CD4-positive, alpha-beta T cell (primary cell): Measurements from ENCODE around the gene FNIP2. TPM values are rescaled to one million over a fixed set of nuclear protein-coding genes. Genes with fewer than 3 reads are reported as not detected.
"Not testable (repeated sequence)": the region's sequence is repeated elsewhere in the genome, so short reads cannot be mapped to it uniquely, and the experiment has no call there.

Experiments
- ATAC-seq: fragments of 200-7000 bp; cut with Tn5 transposase; one replicate; pipeline ENCODE4 v1.10.0; 2022; ENCODE audit warnings: mild to moderate bottlenecking; ENCODE audit not compliant: poor library complexity
- CTCF ChIA-PET: fragments of 350-600 bp; sonication (Branson Sonifier 250); formaldehyde crosslinking; loops from one replicate; lab custom pipeline; 2021; ENCODE audit warnings: antibody characterized with exemption, inconsistent platforms; lab: Charles Lee
- POLR2A ChIA-PET: fragments of 350-600 bp; sonication (Branson Sonifier 250); formaldehyde crosslinking; loops from one replicate; lab custom pipeline; 2021; ENCODE audit warnings: antibody characterized with exemption, inconsistent platforms; lab: Charles Lee
- DNase-seq, 14 experiments: peaks; one replicate each; pipeline ENCODE4 v3.0.0-alpha.2; 2013 to 2020; ENCODE audit warnings: mixed read lengths in 2 of 14
- H3K27ac ChIP-seq, 2 donors: one replicate each; pipeline versions ENCODE4 v1.5.1 to v1.7.0; 2013; ENCODE audit warnings: low read length in 2 of 2, low read depth in 1 of 2, mild to moderate bottlenecking in 1 of 2
- H3K27me3 ChIP-seq, 2 experiments: 1 replicate in 1 of 2; 2 replicates in 1 of 2; pipeline versions ENCODE4 v1.6.1 to v1.7.0; 2013; ENCODE audit warnings: low read length in 2 of 2, control low read depth in 1 of 2, mild to moderate bottlenecking in 1 of 2, moderate library complexity in 1 of 2; ENCODE audit not compliant: insufficient read depth in 2 of 2, control insufficient read depth in 1 of 2
- H3K36me3 ChIP-seq: one replicate; pipeline ENCODE4 v1.6.1; 2013; ENCODE audit warnings: low read length, control low read depth; ENCODE audit not compliant: insufficient read depth
- H3K4me1 ChIP-seq: one replicate; pipeline ENCODE4 v1.6.1; 2013; ENCODE audit warnings: low read length, control low read depth; ENCODE audit not compliant: insufficient read depth
- H3K4me3 ChIP-seq: one replicate; pipeline ENCODE4 v1.5.1; 2013; ENCODE audit warnings: mild to moderate bottlenecking, low read length, moderate library complexity
- H3K9me3 ChIP-seq, 2 experiments: 1 replicate in 1 of 2; 2 replicates in 1 of 2; pipeline versions ENCODE4 v1.6.1 to v1.7.0; 2013; ENCODE audit warnings: low read length in 2 of 2, mild to moderate bottlenecking in 2 of 2, control low read depth in 1 of 2, moderate library complexity in 1 of 2; ENCODE audit not compliant: control insufficient read depth in 1 of 2, insufficient read depth in 1 of 2
- H3K27ac Mint-ChIP-seq: one replicate; pipeline ENCODE4 v1.8.0; 2020; ENCODE audit warnings: mixed read lengths
- H3K27me3 Mint-ChIP-seq: one replicate; pipeline ENCODE4 v1.8.0; 2021; ENCODE audit warnings: mixed read lengths
- H3K36me3 Mint-ChIP-seq: one replicate; pipeline ENCODE4 v1.8.0; 2021; ENCODE audit warnings: low read depth, mixed read lengths
- H3K4me1 Mint-ChIP-seq: one replicate; pipeline ENCODE4 v1.8.0; 2021; ENCODE audit warnings: low read depth, mixed read lengths
- H3K4me3 Mint-ChIP-seq: one replicate; pipeline ENCODE4 v1.8.0; 2020; ENCODE audit warnings: mild to moderate bottlenecking, mixed read lengths
- H3K9me3 Mint-ChIP-seq: one replicate; pipeline ENCODE4 v1.8.0; 2020; ENCODE audit warnings: mixed read lengths
- intact Hi-C, 2 experiments: fragments of 100-400 bp; cut with DNase I in 1 of 2; cut with micrococcal nuclease in 1 of 2; formaldehyde crosslinking; loops; one replicate each; pipeline versions ENCODE4 v1.15.1 to v1.9.0; 2023 to 2025; cut with DNase I, micrococcal nuclease
- total RNA-seq, 174 experiments: library from RNA in 2 of 174; stranded (reverse) in 2 of 174; gene quantifications; one replicate each; pipeline ENCODE4 v1.2.3 and lab custom pipeline; 2021 to 2026
- TF ChIP-seq, protein P1 (sequence below): fragments of 200-600 bp; IDR thresholded peaks from one replicate; pipeline ENCODE4 v1.8.0; 2022; ENCODE audit warnings: antibody characterized with exemption, mild to moderate bottlenecking

The FNIP2 gene
- total RNA-seq, 2 experiments from 2014 or later, result 7.5 to 7.7 TPM

DNA sequence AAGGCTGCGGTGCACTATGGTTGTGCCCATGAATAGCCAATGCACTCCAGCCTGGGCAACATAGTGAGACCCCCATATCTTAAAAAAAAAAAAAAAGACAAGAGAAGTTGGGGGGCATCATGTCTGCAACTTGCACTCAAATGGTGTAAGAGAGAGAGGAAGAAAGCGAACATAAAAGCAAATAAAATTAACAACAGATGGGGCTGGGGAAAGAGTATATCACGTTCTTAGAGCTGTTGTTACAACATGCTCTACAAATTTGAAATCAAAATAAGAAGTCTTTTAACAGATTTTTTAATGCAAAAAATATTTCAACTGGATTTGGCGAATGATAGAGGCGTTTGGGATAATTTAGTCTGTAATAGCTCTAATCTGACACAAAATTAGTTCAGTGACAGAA lies 144.9 kb downstream of the FNIP2 start:
- POLR2A ChIA-PET, result no interaction called here
- CTCF ChIA-PET, result no interaction called here
- Histone ChIP-seq H3K36me3 (no peaks in the 10 kb centered on the region), H3K9me3 (no peaks in the 10 kb centered on the region), H3K27me3 (no peaks in the 10 kb centered on the region), H3K4me3 (no peak overlapping the region), H3K27ac (no peak overlapping the region), H3K4me1 (no peaks in the 10 kb centered on the region)
- intact Hi-C loops, result no loop called here
- H3K4me3 Mint-ChIP-seq, result no peak overlapping the region
- no peaks in the 10 kb centered on the region for H3K27me3 Mint-ChIP-seq
- no peak for ATAC-seq
- H3K4me1 Mint-ChIP-seq, result no peaks in the 10 kb centered on the region
- no peak for DNase-seq
- no peak overlapping the region for H3K27ac Mint-ChIP-seq
- H3K36me3 Mint-ChIP-seq, result no peaks in the 10 kb centered on the region
- TF ChIP-seq, protein P1, sequence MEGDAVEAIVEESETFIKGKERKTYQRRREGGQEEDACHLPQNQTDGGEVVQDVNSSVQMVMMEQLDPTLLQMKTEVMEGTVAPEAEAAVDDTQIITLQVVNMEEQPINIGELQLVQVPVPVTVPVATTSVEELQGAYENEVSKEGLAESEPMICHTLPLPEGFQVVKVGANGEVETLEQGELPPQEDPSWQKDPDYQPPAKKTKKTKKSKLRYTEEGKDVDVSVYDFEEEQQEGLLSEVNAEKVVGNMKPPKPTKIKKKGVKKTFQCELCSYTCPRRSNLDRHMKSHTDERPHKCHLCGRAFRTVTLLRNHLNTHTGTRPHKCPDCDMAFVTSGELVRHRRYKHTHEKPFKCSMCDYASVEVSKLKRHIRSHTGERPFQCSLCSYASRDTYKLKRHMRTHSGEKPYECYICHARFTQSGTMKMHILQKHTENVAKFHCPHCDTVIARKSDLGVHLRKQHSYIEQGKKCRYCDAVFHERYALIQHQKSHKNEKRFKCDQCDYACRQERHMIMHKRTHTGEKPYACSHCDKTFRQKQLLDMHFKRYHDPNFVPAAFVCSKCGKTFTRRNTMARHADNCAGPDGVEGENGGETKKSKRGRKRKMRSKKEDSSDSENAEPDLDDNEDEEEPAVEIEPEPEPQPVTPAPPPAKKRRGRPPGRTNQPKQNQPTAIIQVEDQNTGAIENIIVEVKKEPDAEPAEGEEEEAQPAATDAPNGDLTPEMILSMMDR, result no peak
- H3K9me3 Mint-ChIP-seq, result no peaks in the 10 kb centered on the region

DNA sequence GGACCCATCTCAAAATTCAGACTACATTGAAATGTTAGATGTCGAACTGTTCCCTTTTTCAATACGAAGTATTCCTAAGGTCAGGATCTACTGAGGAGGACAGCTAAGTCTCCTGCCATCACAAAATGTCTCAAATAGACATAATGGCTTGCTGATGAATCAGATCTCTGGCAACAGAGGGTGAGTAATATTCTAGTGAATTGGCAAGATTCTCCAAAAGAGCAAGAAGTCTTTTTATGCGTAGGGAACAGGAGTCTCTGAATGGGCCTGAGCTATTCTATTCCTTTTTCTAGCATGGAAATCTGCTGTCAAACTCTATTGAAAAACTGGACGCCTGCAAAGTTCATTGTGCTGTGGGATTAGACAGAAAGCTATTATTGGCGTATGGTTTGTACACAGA lies 145.4 kb downstream of the FNIP2 start:
- no peaks in the 10 kb centered on the region for H3K36me3 ChIP-seq
- no peaks in the 10 kb centered on the region for H3K27me3 Mint-ChIP-seq
- H3K4me3 ChIP-seq, result no peak overlapping the region
- no peaks in the 10 kb centered on the region for H3K9me3 ChIP-seq
- H3K36me3 Mint-ChIP-seq, result no peaks in the 10 kb centered on the region
- intact Hi-C loops, result no loop called here
- no peak for DNase-seq
- ChIA-PET CTCF (no interaction called here), POLR2A (no interaction called here)
- no peaks in the 10 kb centered on the region for H3K27me3 ChIP-seq
- no peaks in the 10 kb centered on the region for H3K4me1 ChIP-seq
- TF ChIP-seq, protein P1, result no peak
- H3K27ac Mint-ChIP-seq, result no peak overlapping the region
- H3K27ac ChIP-seq, result no peak overlapping the region
- no peak overlapping the region for H3K4me3 Mint-ChIP-seq
- no peak for ATAC-seq
- H3K9me3 Mint-ChIP-seq, result peaks cover under 1% of the 10 kb centered on the region
- no peaks in the 10 kb centered on the region for H3K4me1 Mint-ChIP-seq

DNA sequence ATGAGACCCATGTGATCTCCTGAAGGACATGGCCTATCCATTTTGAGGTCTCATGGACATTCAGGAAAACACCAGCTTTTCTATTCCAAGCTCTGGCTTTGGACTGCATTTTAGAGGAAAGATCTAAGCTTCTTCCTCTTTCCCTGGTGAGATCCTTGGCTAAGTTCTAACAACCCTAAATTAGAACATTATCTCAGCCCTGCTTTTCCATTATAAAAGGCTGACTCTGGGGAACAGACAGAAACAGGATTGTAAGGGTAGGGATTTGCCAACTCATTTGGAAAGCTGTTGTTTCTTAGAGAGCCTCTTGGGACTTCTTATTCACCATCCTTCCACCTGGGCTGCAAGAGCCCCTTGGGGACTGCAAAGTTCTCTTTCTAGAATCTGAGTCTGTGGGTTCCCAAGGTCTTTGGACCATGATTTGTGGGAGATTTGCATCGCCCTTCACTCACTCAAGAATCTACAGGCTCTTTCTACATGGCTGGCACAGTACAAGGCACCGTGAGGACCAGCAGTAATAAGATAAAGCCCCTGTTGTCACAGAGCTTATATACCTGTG lies 146.9 kb downstream of the FNIP2 start:
- CTCF ChIA-PET, result interaction anchor here (1.2 kb wide), 1 partner anchor 287 kb away, joined by 3 read pairs; no protein-coding TSS in a partner anchor
- Histone ChIP-seq H3K36me3 (no peaks in the 10 kb centered on the region), H3K4me1 (no peaks in the 10 kb centered on the region), H3K27ac (no peak overlapping the region), H3K27me3 (no peaks in the 10 kb centered on the region), H3K9me3 (no peaks in the 10 kb centered on the region), H3K4me3 (no peak overlapping the region)
- ATAC-seq (no peak), DNase-seq (no peak)
- Mint-ChIP-seq H3K4me3 (no peak overlapping the region), H3K27me3 (no peaks in the 10 kb centered on the region), H3K9me3 (peaks cover 2% of the 10 kb centered on the region), H3K27ac (no peak overlapping the region), H3K36me3 (no peaks in the 10 kb centered on the region), H3K4me1 (no peaks in the 10 kb centered on the region)
- TF ChIP-seq, protein P1, result no peak
- intact Hi-C loops, result no loop called here
- POLR2A ChIA-PET, result no interaction called here

DNA sequence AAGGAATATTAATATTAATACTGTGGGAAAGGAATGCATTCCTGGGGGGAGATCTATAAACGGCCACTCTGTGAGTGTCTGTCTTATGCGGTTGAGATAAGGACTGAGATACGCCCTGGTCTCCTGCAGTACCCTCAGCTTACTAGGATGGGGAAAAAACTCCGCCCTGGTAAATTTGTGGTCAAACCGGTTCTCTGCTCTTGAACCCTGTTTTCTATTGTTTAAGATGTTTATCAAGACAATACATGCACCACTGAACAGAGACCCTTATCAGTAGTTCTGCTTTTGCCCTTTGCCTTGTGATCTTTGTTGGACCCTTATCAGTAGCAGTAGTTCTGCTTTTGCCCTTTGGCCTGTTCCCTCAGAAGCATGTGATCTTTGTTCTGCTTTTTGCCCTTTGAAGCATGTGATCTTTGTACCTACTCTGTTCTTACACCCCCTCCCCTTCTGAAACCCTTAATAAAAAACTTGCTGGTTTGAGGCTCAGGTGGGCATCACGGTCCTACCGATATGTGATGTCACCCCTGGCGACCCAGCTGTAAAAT lies 151.7 kb downstream of the FNIP2 start:
- H3K4me1 ChIP-seq, H3K27me3 ChIP-seq, H3K27ac ChIP-seq, H3K4me3 ChIP-seq, H3K27me3 Mint-ChIP-seq, H3K4me3 Mint-ChIP-seq, intact Hi-C loops, ATAC-seq, H3K9me3 Mint-ChIP-seq, H3K9me3 ChIP-seq, POLR2A ChIA-PET, H3K36me3 Mint-ChIP-seq, DNase-seq, H3K36me3 ChIP-seq, CTCF ChIA-PET, H3K4me1 Mint-ChIP-seq, H3K27ac Mint-ChIP-seq: not testable (repeated sequence)

DNA sequence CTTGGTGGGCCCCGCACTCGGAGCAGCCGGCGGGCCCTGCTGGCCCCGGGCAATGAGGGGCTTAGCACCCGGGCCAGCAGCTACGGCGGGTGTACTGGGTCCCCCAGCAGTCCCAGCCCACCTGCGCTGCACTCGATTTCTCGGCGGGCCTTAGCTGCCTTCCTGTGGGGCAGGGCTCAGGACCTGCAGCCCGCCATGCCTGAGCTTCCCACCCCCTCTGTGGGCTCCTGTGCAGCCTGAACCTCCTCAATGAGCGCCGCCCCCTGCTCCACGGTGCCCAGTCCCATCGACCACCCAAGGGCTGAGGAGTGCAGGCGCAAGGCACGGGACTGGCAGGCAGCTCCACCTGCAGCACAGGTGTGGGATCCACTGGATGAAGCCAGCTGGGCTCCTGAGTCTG lies 158.9 kb downstream of the FNIP2 start:
- H3K27ac ChIP-seq, H3K4me1 ChIP-seq, ATAC-seq, DNase-seq, H3K4me3 Mint-ChIP-seq, H3K27me3 Mint-ChIP-seq, H3K9me3 Mint-ChIP-seq, CTCF ChIA-PET, H3K27ac Mint-ChIP-seq, intact Hi-C loops, H3K27me3 ChIP-seq, H3K4me3 ChIP-seq, H3K36me3 ChIP-seq, H3K36me3 Mint-ChIP-seq, POLR2A ChIA-PET: not testable (repeated sequence)
- H3K9me3 ChIP-seq, result peaks cover 0 to 13% of the 10 kb centered on the region in 2 experiments
- peaks cover 18% of the 10 kb centered on the region for H3K4me1 Mint-ChIP-seq
